Measurements from ENCODE around the gene ABCA13. TPM values are rescaled to one million over a fixed set of nuclear protein-coding genes. Genes with fewer than 3 reads are reported as not detected.

The ABCA13 gene
- total RNA-seq, 4 donors from 2014 or later = under 0.01 to 0.96 (median 0.35) TPM

DNA sequence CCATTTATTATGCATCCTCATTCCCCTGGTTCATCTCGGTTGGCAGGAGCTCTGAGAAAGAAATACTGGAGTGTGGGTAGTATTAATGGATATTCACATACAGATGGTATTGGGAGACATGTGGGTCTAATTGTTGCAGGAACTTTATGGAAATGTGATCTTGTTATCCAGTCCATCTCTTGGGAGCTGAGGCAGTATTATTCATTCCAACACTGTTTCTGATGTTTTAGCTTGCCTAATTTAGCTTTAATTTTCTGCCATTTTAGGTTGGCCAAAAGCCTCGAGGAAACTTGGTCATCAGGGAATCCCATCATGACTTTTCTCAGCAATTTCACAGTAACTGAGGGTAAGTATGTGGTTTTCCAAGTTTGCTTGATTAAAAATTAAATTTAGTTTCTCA lies 125.7 kb downstream of the ABCA13 start:
- Histone ChIP-seq H3K27ac (no peak overlapping the region), H3K4me3 (no peak overlapping the region), H3K27me3 (no peaks in the 10 kb centered on the region), H3K36me3 (no peaks in the 10 kb centered on the region), H3K4me1 (no peaks in the 10 kb centered on the region), H3K9me3 (no peaks in the 10 kb centered on the region)
- WGBS, 2 donors (ENCODE audit: low coverage in 1 of 2) = 30 to 54% methylated on average over 1 to 2 of the region's 2 CpGs
- in situ Hi-C loops (cut with MboI; ENCODE audit: low pct_ligation_motif_present in 1 of 4, low pct_unique_long_range_greater_than_20kb in 1 of 4, low sequenced_read_pairs in 3 of 4) = no loop called here
- intact Hi-C loops (cut with DNase I; ENCODE audit: low total_unique reads) = no loop called here
- TF ChIP-seq POLR2AphosphoS5 (IDR thresholded peaks at IDR 0.05) (no peak), EP300 (IDR thresholded peaks at IDR 0.05; ENCODE audit: low read depth) (no peak), POLR2A (IDR thresholded peaks at IDR 0.05) (no peak)
- TF ChIP-seq, protein P1, sequence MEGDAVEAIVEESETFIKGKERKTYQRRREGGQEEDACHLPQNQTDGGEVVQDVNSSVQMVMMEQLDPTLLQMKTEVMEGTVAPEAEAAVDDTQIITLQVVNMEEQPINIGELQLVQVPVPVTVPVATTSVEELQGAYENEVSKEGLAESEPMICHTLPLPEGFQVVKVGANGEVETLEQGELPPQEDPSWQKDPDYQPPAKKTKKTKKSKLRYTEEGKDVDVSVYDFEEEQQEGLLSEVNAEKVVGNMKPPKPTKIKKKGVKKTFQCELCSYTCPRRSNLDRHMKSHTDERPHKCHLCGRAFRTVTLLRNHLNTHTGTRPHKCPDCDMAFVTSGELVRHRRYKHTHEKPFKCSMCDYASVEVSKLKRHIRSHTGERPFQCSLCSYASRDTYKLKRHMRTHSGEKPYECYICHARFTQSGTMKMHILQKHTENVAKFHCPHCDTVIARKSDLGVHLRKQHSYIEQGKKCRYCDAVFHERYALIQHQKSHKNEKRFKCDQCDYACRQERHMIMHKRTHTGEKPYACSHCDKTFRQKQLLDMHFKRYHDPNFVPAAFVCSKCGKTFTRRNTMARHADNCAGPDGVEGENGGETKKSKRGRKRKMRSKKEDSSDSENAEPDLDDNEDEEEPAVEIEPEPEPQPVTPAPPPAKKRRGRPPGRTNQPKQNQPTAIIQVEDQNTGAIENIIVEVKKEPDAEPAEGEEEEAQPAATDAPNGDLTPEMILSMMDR (IDR thresholded peaks at IDR 0.05) = no peak
- DNase-seq = no peak

GRCh38 chr7:48298779-48299178 lies 127.5 kb downstream of the ABCA13 start:
- intact Hi-C loops (cut with DNase I; ENCODE audit: low total_unique reads) (no loop called here), in situ Hi-C loops (cut with MboI; ENCODE audit: low pct_ligation_motif_present in 1 of 4, low pct_unique_long_range_greater_than_20kb in 1 of 4, low sequenced_read_pairs in 3 of 4) (no loop called here)
- TF ChIP-seq POLR2A (IDR thresholded peaks at IDR 0.05) = no peak
- no peak for TF ChIP-seq EP300 (IDR thresholded peaks at IDR 0.05; ENCODE audit: low read depth)
- TF ChIP-seq POLR2AphosphoS5 (IDR thresholded peaks at IDR 0.05) = no peak
- TF ChIP-seq, protein P1 (IDR thresholded peaks at IDR 0.05) = no peak
- no peak overlapping the region for H3K27ac ChIP-seq
- no peak for DNase-seq
- H3K9me3 ChIP-seq = no peaks in the 10 kb centered on the region
- 59 to 63% methylated on average over 3 to 5 of the region's 5 CpGs for WGBS, 2 donors (ENCODE audit: low coverage in 1 of 2)
- no peak overlapping the region for H3K4me3 ChIP-seq
- H3K4me1 ChIP-seq = no peaks in the 10 kb centered on the region
- no peaks in the 10 kb centered on the region for H3K36me3 ChIP-seq
- no peaks in the 10 kb centered on the region for H3K27me3 ChIP-seq

GRCh38 chr7:48299580-48300169 lies 128.4 kb downstream of the ABCA13 start:
- Histone ChIP-seq H3K27ac (no peak overlapping the region), H3K36me3 (no peaks in the 10 kb centered on the region), H3K27me3 (no peaks in the 10 kb centered on the region), H3K4me1 (no peaks in the 10 kb centered on the region), H3K4me3 (no peak overlapping the region), H3K9me3 (no peaks in the 10 kb centered on the region)
- TF ChIP-seq POLR2AphosphoS5 (IDR thresholded peaks at IDR 0.05) = no peak
- TF ChIP-seq, protein P1 (IDR thresholded peaks at IDR 0.05) = peak; percentile 38 to 58 (median 48)
- 35 to 60% methylated on average over 3 to 4 of the region's 4 CpGs for WGBS, 2 donors (ENCODE audit: low coverage in 1 of 2)
- DNase-seq = peak; percentile 22
- in situ Hi-C loops (cut with MboI; ENCODE audit: low pct_ligation_motif_present in 1 of 4, low pct_unique_long_range_greater_than_20kb in 1 of 4, low sequenced_read_pairs in 3 of 4) = loop anchor here in 2 of 4 donors (25.0 kb wide), 1 partner anchor 1563 kb away; no protein-coding TSS in a partner anchor
- intact Hi-C loops (cut with DNase I; ENCODE audit: low total_unique reads) = no loop called here

GRCh38 chr7:48300301-48300700 lies 129.0 kb downstream of the ABCA13 start:
- no peaks in the 10 kb centered on the region for H3K27me3 ChIP-seq
- TF ChIP-seq EP300 (IDR thresholded peaks at IDR 0.05; ENCODE audit: low read depth) (no peak), POLR2A (IDR thresholded peaks at IDR 0.05) (no peak), POLR2AphosphoS5 (IDR thresholded peaks at IDR 0.05) (no peak)
- TF ChIP-seq, protein P1 (IDR thresholded peaks at IDR 0.05) = no peak
- intact Hi-C loops (cut with DNase I; ENCODE audit: low total_unique reads) = no loop called here
- H3K9me3 ChIP-seq = no peaks in the 10 kb centered on the region
- no peak for DNase-seq
- H3K4me1 ChIP-seq = no peaks in the 10 kb centered on the region
- no peak overlapping the region for H3K27ac ChIP-seq
- 51 to 53% methylated on average over 2 of the region's 2 CpGs for WGBS, 2 donors (ENCODE audit: low coverage in 1 of 2)
- no peaks in the 10 kb centered on the region for H3K36me3 ChIP-seq
- in situ Hi-C loops (cut with MboI; ENCODE audit: low pct_ligation_motif_present in 1 of 4, low pct_unique_long_range_greater_than_20kb in 1 of 4, low sequenced_read_pairs in 3 of 4) = loop anchor here in 2 of 4 donors (25.0 kb wide), 1 partner anchor 1562 kb away; no protein-coding TSS in a partner anchor
- no peak overlapping the region for H3K4me3 ChIP-seq
